Glutamatergic neuron (in vitro differentiated cells): ENCODE results near the gene ECE2. TPM values are rescaled to one million over a fixed set of nuclear protein-coding genes. Genes with fewer than 3 reads are reported as not detected.
A peak's percentile ranks its signal among the peaks of the same experiment; 100 is the strongest.

Experiments used
- DNase-seq: peaks from one replicate; pipeline ENCODE4 v3.0.0; 2022
- H3K27ac Mint-ChIP-seq: one replicate; pipeline ENCODE4 v1.8.0; 2020; ENCODE audit warnings: mild to moderate bottlenecking, mixed read lengths, inconsistent platforms; ENCODE audit not compliant: unreplicated experiment
- H3K27me3 Mint-ChIP-seq: one replicate; pipeline ENCODE4 v1.8.0; 2020; ENCODE audit warnings: mild to moderate bottlenecking, moderate library complexity, mixed read lengths, inconsistent platforms; ENCODE audit not compliant: unreplicated experiment
- H3K36me3 Mint-ChIP-seq: one replicate; pipeline ENCODE4 v1.8.0; 2020; ENCODE audit warnings: mild to moderate bottlenecking, mixed read lengths, inconsistent platforms; ENCODE audit not compliant: unreplicated experiment
- H3K4me1 Mint-ChIP-seq: one replicate; pipeline ENCODE4 v1.8.0; 2020; ENCODE audit warnings: mild to moderate bottlenecking, low read depth, mixed read lengths, inconsistent platforms; ENCODE audit not compliant: unreplicated experiment
- H3K4me3 Mint-ChIP-seq: one replicate; pipeline ENCODE4 v1.8.0; 2020; ENCODE audit warnings: mild to moderate bottlenecking, mixed read lengths, inconsistent platforms; ENCODE audit not compliant: unreplicated experiment
- H3K9me3 Mint-ChIP-seq: one replicate; pipeline ENCODE4 v1.8.0; 2020; ENCODE audit warnings: mild to moderate bottlenecking, moderate library complexity, mixed read lengths, inconsistent platforms; ENCODE audit not compliant: unreplicated experiment
- CTCF ChIP-seq: fragments of 200-600 bp; sonication (generic); IDR thresholded peaks from one replicate; pipeline ENCODE4 v1.5.0; 2021; ENCODE audit not compliant: partially characterized antibody, unreplicated experiment
- total RNA-seq: library from RNA; stranded (reverse); fragmentation: NEBNext Ultra II Directional; extraction: Animal tissue kit (Norgen Biotek cat#: 25700); gene quantifications from one replicate; pipeline ENCODE4 v1.2.1, GENCODE V29; 2021; ENCODE audit not compliant: unreplicated experiment

Gene ECE2
- total RNA-seq, 1 donor from 2014 or later: 1.6 TPM

GRCh38 chr3:184311633-184312032 is 35.8 kb downstream of the ECE2 start:
- no peak for TF ChIP-seq CTCF
- Mint-ChIP-seq H3K4me1 (peaks cover 3% of the 10 kb centered on the region), H3K27me3 (no peaks in the 10 kb centered on the region), H3K4me3 (no peak overlapping the region), H3K9me3 (peaks cover 4% of the 10 kb centered on the region), H3K36me3 (no peaks in the 10 kb centered on the region), H3K27ac (no peak overlapping the region)
- no peak for DNase-seq

DNA sequence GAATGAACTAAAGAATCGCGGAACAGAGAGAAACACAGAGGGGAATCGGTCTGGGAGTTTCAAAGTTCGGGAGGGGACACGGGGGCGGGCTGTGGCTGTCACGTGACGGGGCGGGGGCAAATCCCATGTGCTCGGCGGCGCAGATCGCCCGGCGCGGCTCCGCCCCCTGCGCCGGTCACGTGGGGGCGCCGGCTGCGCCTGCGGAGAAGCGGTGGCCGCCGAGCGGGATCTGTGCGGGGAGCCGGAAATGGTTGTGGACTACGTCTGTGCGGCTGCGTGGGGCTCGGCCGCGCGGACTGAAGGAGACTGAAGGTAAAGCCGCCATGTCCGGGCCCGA is 38.5 kb downstream of the ECE2 start, which contains the start of gene EIF4G1:
EIF4G1 (plus strand) TSS at position 244 of the 337 bp plus-strand sequence. CDS start 1,191 bp downstream, outside the sequence.
- Mint-ChIP-seq H3K36me3 (no peaks in the 10 kb centered on the region), H3K27ac (peak within 1 kb of the TSS; percentile 89), H3K4me3 (peak within 1 kb of the TSS; percentile 88), H3K27me3 (peaks cover 2% of the 10 kb centered on the region), H3K4me1 (peaks cover 10% of the 10 kb centered on the region), H3K9me3 (peaks cover 4% of the 10 kb centered on the region)
- TF ChIP-seq CTCF: no peak
- peak; percentile 94 for DNase-seq

GRCh38 chr3:184314700-184315542 is 39.1 kb downstream of the ECE2 start:
- peak overlapping the region; percentile 88 for H3K4me3 Mint-ChIP-seq
- H3K4me1 Mint-ChIP-seq: peaks cover 10% of the 10 kb centered on the region
- H3K27ac Mint-ChIP-seq: peak overlapping the region; percentile 89
- H3K27me3 Mint-ChIP-seq: peaks cover 2% of the 10 kb centered on the region
- TF ChIP-seq CTCF: no peak
- peaks cover 4% of the 10 kb centered on the region for H3K9me3 Mint-ChIP-seq
- H3K36me3 Mint-ChIP-seq: no peaks in the 10 kb centered on the region
- peak; percentile 74 for DNase-seq

DNA sequence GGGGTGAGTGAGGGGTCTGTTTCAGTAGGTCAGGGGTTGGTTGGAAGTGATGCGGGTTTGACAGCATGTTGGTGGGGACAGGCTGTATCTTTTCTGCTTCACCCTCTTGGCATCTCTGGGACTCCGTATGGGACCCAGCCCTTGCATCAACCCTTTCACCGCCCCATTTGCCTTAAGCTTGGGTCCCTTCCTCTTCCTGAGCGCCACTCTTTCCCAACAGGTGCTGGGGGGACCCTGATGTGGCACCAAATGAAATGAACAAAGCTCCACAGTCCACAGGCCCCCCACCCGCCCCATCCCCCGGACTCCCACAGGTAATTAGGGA is 39.7 kb downstream of the ECE2 start:
- no peak for DNase-seq
- Mint-ChIP-seq H3K4me3 (peak overlapping the region; percentile 88), H3K9me3 (peaks cover 4% of the 10 kb centered on the region), H3K4me1 (peaks cover 10% of the 10 kb centered on the region), H3K27ac (peak overlapping the region; percentile 89), H3K36me3 (no peaks in the 10 kb centered on the region), H3K27me3 (peaks cover 2% of the 10 kb centered on the region)
- TF ChIP-seq CTCF: no peak

DNA sequence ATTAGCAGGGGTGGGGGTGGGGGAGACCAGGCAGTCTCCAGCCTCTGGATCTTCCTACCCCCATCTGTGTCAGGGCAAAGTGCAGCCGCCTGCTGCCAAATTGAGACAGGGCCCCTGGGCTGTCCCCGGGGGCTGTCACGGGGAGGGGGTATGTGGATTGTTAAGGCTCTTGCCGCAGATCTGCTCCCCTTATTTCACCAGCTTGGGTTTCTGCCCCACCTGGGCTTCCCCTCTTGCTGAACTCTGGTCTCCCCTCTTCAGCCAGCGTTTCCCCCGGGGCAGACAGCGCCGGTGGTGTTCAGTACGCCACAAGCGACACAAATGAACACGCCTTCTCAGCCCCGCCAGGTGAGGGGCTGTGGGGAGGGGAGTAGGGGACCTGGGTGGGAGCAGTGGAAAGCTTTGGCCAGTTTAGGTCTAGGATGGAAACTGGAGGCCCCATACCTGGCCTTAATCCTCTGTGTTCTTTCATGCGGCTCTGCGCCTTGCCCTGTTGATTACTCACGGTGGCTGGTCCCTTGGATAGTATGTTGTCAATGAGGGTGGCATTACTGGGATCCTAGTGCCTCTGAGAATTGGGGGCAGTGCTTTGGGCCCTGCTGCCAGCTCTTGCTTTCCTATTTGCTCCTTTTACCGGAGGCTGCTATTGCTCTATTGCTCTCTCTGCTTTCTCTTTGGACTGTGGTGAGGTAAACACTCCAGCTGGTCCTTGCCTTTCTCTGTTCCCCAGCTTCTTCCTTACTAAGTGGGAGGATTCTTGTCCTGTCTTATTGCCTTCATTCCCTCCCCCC is 40.2 kb downstream of the ECE2 start:
- peak; percentile 43 for DNase-seq
- Mint-ChIP-seq H3K27ac (peak overlapping the region; percentile 89), H3K9me3 (peaks cover 5% of the 10 kb centered on the region), H3K27me3 (peaks cover 2% of the 10 kb centered on the region), H3K36me3 (no peaks in the 10 kb centered on the region), H3K4me3 (peak overlapping the region; percentile 88), H3K4me1 (peaks cover 10% of the 10 kb centered on the region)
- no peak for TF ChIP-seq CTCF
